ENCODE measurements around the gene NAXE.
A peak's percentile ranks its signal among the peaks of the same experiment; 100 is the strongest.

NAXE gene

GRCh38 chr1:156583821-156584622 is 7.6 kb upstream of the NAXE start:
- peak; percentile 12; the same call in 1 of the 3 replicates for ATAC-seq (ENCODE audit: insufficient read depth, low read depth)
- Histone ChIP-seq H3K4me1 (ENCODE audit: insufficient read depth, low read length) (peaks cover 43% of the 10 kb centered on the region), H3K36me3 (ENCODE audit: insufficient read depth, low read length) (peaks cover 29% of the 10 kb centered on the region), H3K27ac (ENCODE audit: low read length) (peak overlapping the region; percentile 93), H4K20me1 (ENCODE audit: insufficient read depth, low read length) (no peaks in the 10 kb centered on the region), H3K4me2 (ENCODE audit: insufficient read depth, low read length) (peak overlapping the region; percentile 72), H3K79me2 (ENCODE audit: insufficient read depth, low read length) (peaks cover 28% of the 10 kb centered on the region), H3K9ac (ENCODE audit: low read depth, low read length) (peak overlapping the region; percentile 92), H3K9me3 (ENCODE audit: insufficient read depth, low read length, severe bottlenecking) (no peaks in the 10 kb centered on the region), H3K4me3 (ENCODE audit: low read depth in 1 of 2, low read length in 2 of 2) (peak overlapping the region in 1 of 2 experiments; percentile 73; a peak in 2 of 4 replicates), H3K27me3 (ENCODE audit: insufficient read depth, low read length, poor library complexity) (no peaks in the 10 kb centered on the region), H2AFZ (ENCODE audit: low read depth, low read length) (0 out of 2 replicates have a peak overlapping the region, but pooled peaks have one; percentile 40)
- TF ChIP-seq, protein P1, sequence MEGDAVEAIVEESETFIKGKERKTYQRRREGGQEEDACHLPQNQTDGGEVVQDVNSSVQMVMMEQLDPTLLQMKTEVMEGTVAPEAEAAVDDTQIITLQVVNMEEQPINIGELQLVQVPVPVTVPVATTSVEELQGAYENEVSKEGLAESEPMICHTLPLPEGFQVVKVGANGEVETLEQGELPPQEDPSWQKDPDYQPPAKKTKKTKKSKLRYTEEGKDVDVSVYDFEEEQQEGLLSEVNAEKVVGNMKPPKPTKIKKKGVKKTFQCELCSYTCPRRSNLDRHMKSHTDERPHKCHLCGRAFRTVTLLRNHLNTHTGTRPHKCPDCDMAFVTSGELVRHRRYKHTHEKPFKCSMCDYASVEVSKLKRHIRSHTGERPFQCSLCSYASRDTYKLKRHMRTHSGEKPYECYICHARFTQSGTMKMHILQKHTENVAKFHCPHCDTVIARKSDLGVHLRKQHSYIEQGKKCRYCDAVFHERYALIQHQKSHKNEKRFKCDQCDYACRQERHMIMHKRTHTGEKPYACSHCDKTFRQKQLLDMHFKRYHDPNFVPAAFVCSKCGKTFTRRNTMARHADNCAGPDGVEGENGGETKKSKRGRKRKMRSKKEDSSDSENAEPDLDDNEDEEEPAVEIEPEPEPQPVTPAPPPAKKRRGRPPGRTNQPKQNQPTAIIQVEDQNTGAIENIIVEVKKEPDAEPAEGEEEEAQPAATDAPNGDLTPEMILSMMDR (IDR thresholded peaks at IDR 0.05; ENCODE audit: borderline replicate concordance, extremely low read depth, low read length, poor library complexity, severe bottlenecking) = peak; percentile 91
- no peak for TF ChIP-seq EZH2 (IDR thresholded peaks at IDR 0.05; ENCODE audit: borderline replicate concordance, low read depth, low read length, severe bottlenecking)
- peak; percentile 81 for DNase-seq

DNA sequence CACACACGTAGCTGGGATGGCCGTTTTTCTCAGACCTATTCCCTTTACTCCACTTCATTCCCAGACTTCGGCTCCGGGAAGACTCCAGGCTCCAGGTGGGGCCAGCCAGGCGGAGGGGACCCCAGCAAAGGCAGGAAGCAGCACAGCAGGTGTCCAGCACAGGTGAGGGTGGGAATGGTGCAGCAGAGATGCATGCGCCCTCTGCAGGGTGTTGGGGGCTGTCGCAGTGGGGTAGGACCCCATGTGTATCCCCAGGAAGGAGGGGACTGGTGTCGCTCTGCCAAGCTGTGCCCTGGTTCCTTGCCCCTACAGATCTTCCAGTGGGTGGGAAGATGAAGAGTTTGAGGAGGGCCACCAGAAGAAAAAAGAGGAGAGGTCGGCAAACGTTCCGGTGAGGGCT is 6.8 kb upstream of the NAXE start:
- Histone ChIP-seq H3K4me1 (ENCODE audit: insufficient read depth, low read length) (peaks cover 43% of the 10 kb centered on the region), H3K27ac (ENCODE audit: low read length) (no peak overlapping the region), H3K9ac (ENCODE audit: low read depth, low read length) (peak overlapping the region; percentile 14; the same call in 1 of the 2 replicates), H3K27me3 (ENCODE audit: insufficient read depth, low read length, poor library complexity) (no peaks in the 10 kb centered on the region), H3K4me2 (ENCODE audit: insufficient read depth, low read length) (no peak overlapping the region), H3K36me3 (ENCODE audit: insufficient read depth, low read length) (peaks cover 29% of the 10 kb centered on the region), H2AFZ (ENCODE audit: low read depth, low read length) (no peak overlapping the region), H4K20me1 (ENCODE audit: insufficient read depth, low read length) (no peaks in the 10 kb centered on the region), H3K4me3 (ENCODE audit: low read depth in 1 of 2, low read length in 2 of 2) (no peak overlapping the region), H3K79me2 (ENCODE audit: insufficient read depth, low read length) (peaks cover 28% of the 10 kb centered on the region), H3K9me3 (ENCODE audit: insufficient read depth, low read length, severe bottlenecking) (no peaks in the 10 kb centered on the region)
- ATAC-seq (ENCODE audit: insufficient read depth, low read depth) (no peak), DNase-seq (no peak)
- no peak for TF ChIP-seq EZH2 (IDR thresholded peaks at IDR 0.05; ENCODE audit: borderline replicate concordance, low read depth, low read length, severe bottlenecking)
- TF ChIP-seq, protein P1 (IDR thresholded peaks at IDR 0.05; ENCODE audit: borderline replicate concordance, extremely low read depth, low read length, poor library complexity, severe bottlenecking) = peak; percentile 54

DNA sequence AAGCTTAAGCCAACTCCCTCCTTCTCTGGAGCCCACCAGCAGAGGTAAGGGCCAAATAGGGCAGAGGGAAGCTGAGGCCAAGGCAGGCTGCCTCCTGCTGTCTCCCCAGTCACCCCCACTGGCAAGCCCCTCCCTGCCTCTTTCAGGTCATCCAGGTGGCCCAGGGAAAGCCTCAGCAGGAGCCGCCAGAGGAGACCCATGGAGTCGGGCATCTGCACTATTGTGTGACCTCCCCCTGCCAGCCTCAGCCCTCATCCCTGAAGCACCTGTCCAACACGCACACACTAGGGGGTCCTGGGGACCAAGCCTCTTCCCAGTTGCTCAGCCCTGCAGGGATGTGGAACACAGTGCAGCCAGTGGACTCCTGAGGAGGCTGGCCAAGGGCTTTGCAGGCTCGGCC is 5.3 kb upstream of the NAXE start:
- no peak overlapping the region for H3K4me2 ChIP-seq (ENCODE audit: insufficient read depth, low read length)
- no peak for DNase-seq
- H3K27me3 ChIP-seq (ENCODE audit: insufficient read depth, low read length, poor library complexity) = no peaks in the 10 kb centered on the region
- ATAC-seq (ENCODE audit: insufficient read depth, low read depth) = no peak
- H3K9ac ChIP-seq (ENCODE audit: low read depth, low read length) = no peak overlapping the region
- no peak overlapping the region for H3K27ac ChIP-seq (ENCODE audit: low read length)
- no peak overlapping the region for H2AFZ ChIP-seq (ENCODE audit: low read depth, low read length)
- H4K20me1 ChIP-seq (ENCODE audit: insufficient read depth, low read length) = no peaks in the 10 kb centered on the region
- peaks cover 46% of the 10 kb centered on the region for H3K4me1 ChIP-seq (ENCODE audit: insufficient read depth, low read length)
- H3K4me3 ChIP-seq (ENCODE audit: low read depth in 1 of 2, low read length in 2 of 2) = no peak overlapping the region
- no peaks in the 10 kb centered on the region for H3K9me3 ChIP-seq (ENCODE audit: insufficient read depth, low read length, severe bottlenecking)
- H3K79me2 ChIP-seq (ENCODE audit: insufficient read depth, low read length) = peaks cover 29% of the 10 kb centered on the region
- TF ChIP-seq EZH2 (IDR thresholded peaks at IDR 0.05; ENCODE audit: borderline replicate concordance, low read depth, low read length, severe bottlenecking) = no peak
- TF ChIP-seq, protein P1 (IDR thresholded peaks at IDR 0.05; ENCODE audit: borderline replicate concordance, extremely low read depth, low read length, poor library complexity, severe bottlenecking) = no peak
- peaks cover 29% of the 10 kb centered on the region for H3K36me3 ChIP-seq (ENCODE audit: insufficient read depth, low read length)
